ENCODE data around the gene SNTG2.

- TF ChIP-seq CTCF (conservative IDR thresholded peaks at IDR 0.05 in 1 of 2, IDR thresholded peaks at IDR 0.05 in 1 of 2; ENCODE audit: low read depth in 1 of 2, low read length in 2 of 2) (no peak), EZH2 (IDR thresholded peaks at IDR 0.05; ENCODE audit: low read length, missing control alignments) (no peak)
Measured at GRCh38 chr2:1318366-1319009, 367.8 kb downstream of the SNTG2 start.
